ENCODE data around the gene SIX6.

DNA sequence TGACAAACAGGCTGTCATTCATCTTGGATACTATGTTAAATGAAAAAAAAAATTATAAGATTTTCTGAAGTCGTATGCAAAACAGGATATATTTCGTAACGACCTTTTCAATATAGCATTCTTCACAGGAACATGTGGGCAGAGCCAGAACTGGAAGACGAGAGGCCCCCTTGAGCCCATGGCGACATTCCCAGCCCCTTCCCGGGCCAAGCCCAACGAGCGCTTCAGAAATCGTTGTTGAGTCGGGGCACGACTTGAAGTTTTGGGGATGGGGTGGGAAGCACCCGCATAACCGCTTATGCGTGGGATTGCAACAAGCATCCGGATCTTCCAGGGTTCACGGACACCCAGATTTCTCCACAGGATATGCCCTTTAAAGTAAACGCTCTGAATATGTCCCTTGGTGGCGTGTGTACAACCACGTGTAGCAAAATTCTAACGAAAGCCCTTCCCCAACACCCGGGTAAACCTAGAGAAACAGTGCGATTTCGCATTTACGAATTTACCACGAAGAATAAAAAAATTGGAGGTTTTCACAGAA lies 23.8 kb upstream of the SIX6 start:
- TF ChIP-seq, protein P1, sequence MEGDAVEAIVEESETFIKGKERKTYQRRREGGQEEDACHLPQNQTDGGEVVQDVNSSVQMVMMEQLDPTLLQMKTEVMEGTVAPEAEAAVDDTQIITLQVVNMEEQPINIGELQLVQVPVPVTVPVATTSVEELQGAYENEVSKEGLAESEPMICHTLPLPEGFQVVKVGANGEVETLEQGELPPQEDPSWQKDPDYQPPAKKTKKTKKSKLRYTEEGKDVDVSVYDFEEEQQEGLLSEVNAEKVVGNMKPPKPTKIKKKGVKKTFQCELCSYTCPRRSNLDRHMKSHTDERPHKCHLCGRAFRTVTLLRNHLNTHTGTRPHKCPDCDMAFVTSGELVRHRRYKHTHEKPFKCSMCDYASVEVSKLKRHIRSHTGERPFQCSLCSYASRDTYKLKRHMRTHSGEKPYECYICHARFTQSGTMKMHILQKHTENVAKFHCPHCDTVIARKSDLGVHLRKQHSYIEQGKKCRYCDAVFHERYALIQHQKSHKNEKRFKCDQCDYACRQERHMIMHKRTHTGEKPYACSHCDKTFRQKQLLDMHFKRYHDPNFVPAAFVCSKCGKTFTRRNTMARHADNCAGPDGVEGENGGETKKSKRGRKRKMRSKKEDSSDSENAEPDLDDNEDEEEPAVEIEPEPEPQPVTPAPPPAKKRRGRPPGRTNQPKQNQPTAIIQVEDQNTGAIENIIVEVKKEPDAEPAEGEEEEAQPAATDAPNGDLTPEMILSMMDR (IDR thresholded peaks at IDR 0.05) = no peak
- no peak for TF ChIP-seq EZH2 (IDR thresholded peaks at IDR 0.05; ENCODE audit: borderline replicate concordance, insufficient read depth, low read depth, low read length, poor library complexity, severe bottlenecking)

Measured in B cell (primary cell).